Esophagus squamous epithelium (tissue), 4 donors: ENCODE measurements around the gene KCNB1.

Source experiments
- POLR2A ChIP-seq, 4 donors: fragments of 450-650 bp; IDR thresholded peaks; one replicate each; pipeline ENCODE4 v1.6.1; 2017; ENCODE audit warnings: antibody characterized with exemption in 4 of 4, mild to moderate bottlenecking in 4 of 4, moderate library complexity in 3 of 4
- TF ChIP-seq, protein P1 (sequence below), 6 experiments: fragments of 450-650 bp in 4 of 6; fragments of 200-600 bp in 2 of 6; sonication (generic) in 2 of 6; IDR thresholded peaks; one replicate each; pipeline ENCODE4 v1.5.1; 2016 to 2019; ENCODE audit warnings: antibody characterized with exemption in 6 of 6, mild to moderate bottlenecking in 4 of 6, moderate library complexity in 4 of 6

DNA sequence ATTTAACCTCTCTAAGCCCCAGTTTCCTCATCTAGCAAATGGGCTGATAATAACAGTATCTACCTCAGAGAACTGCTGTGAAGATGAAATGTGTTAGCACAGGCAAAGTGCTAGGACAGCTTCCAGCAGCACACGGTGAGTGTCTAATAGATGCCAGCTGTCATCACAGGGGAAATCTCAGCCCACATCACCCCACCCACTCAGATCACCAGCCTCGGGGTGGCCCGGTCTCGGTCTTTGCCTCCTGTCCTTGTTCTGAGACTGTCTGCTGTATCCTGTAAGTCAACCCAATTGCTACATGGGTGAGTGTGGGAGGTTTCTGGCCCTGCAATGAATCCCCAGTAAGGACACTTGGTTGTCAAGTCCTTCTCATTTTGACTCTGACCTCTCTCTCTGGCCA is 105.1 kb downstream of the KCNB1 start:
- TF ChIP-seq, protein P1, sequence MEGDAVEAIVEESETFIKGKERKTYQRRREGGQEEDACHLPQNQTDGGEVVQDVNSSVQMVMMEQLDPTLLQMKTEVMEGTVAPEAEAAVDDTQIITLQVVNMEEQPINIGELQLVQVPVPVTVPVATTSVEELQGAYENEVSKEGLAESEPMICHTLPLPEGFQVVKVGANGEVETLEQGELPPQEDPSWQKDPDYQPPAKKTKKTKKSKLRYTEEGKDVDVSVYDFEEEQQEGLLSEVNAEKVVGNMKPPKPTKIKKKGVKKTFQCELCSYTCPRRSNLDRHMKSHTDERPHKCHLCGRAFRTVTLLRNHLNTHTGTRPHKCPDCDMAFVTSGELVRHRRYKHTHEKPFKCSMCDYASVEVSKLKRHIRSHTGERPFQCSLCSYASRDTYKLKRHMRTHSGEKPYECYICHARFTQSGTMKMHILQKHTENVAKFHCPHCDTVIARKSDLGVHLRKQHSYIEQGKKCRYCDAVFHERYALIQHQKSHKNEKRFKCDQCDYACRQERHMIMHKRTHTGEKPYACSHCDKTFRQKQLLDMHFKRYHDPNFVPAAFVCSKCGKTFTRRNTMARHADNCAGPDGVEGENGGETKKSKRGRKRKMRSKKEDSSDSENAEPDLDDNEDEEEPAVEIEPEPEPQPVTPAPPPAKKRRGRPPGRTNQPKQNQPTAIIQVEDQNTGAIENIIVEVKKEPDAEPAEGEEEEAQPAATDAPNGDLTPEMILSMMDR (IDR thresholded peaks at IDR 0.05) = no peak
- TF ChIP-seq POLR2A (IDR thresholded peaks at IDR 0.05) = no peak
